Endothelial cell of umbilical vein (primary cell): ENCODE measurements around the gene DDR2. TPM values are rescaled to one million over a fixed set of nuclear protein-coding genes. Genes with fewer than 3 reads are reported as not detected.
A peak's percentile ranks its signal among the peaks of the same experiment; 100 is the strongest.

Source experiments
- BruUV-seq: library from RNA; stranded (reverse); fragments of 400-500 nt; replicated peaks from 2 replicates; lab custom pipeline; 2021; lab: Mats Ljungman, UMichigan
- CTCF ChIA-PET: fragments of 300-600, 350-600 bp; sonication (Branson Sonifier 250); formaldehyde crosslinking; loops from one replicate; lab custom pipeline; 2021; ENCODE audit warnings: antibody characterized with exemption, inconsistent platforms; lab: Charles Lee
- POLR2A ChIA-PET: fragments of 300-600, 350-600 bp; sonication (Branson Sonifier 250); formaldehyde crosslinking; loops from one replicate; lab custom pipeline; 2021; ENCODE audit warnings: antibody characterized with exemption, inconsistent platforms; lab: Charles Lee
- DNase-seq: peaks from one replicate; pipeline ENCODE4 v3.0.0-alpha.2; 2011; ENCODE audit warnings: low read depth, low spot score
- FAIRE-seq: peaks from 2 replicates; lab custom pipeline; 2011; peaks lifted over from hg19 to GRCh38; lab: Jason Lieb, UNC
- H2AFZ ChIP-seq: 2 replicates; pipeline ENCODE4 v1.6.0; 2012; ENCODE audit warnings: low read depth, low read length, control low read depth, inconsistent platforms
- H3K27ac ChIP-seq: 2 replicates; pipeline ENCODE4 v1.5.1; 2011; ENCODE audit warnings: low read depth, mild to moderate bottlenecking, control low read depth, low read length, moderate library complexity; ENCODE audit not compliant: insufficient read depth
- H3K27me3 ChIP-seq, 2 experiments: 2 replicates each; pipeline versions ENCODE4 v1.6.0 to v1.6.1; 2011; ENCODE audit warnings: low read length in 2 of 2, mixed read lengths in 1 of 2; ENCODE audit not compliant: control insufficient read depth in 2 of 2, insufficient read depth in 2 of 2
- H3K36me3 ChIP-seq, 2 experiments: 2 replicates in 1 of 2; 3 replicates in 1 of 2; pipeline ENCODE4 v1.5.1; 2011; ENCODE audit warnings: low read length in 2 of 2, mild to moderate bottlenecking in 1 of 2, moderate library complexity in 1 of 2; ENCODE audit not compliant: control insufficient read depth in 2 of 2, insufficient read depth in 2 of 2; ENCODE audit errors: extremely low read depth in 1 of 2
- H3K4me1 ChIP-seq: 3 replicates; pipeline ENCODE4 v1.5.1; 2011; ENCODE audit warnings: mild to moderate bottlenecking, low read length; ENCODE audit not compliant: control insufficient read depth, insufficient read depth; ENCODE audit errors: extremely low read depth
- H3K4me2 ChIP-seq: 2 replicates; pipeline ENCODE4 v1.6.1; 2011; ENCODE audit warnings: low read length, control low read depth, mixed read lengths; ENCODE audit not compliant: insufficient read depth
- H3K4me3 ChIP-seq, 3 experiments: fragments of 200-600 bp in 1 of 3; sonication (generic), shearing (Covaris generic) in 1 of 3; replicated peaks in 1 of 3; 2 replicates each; pipeline ENCODE4 v1.5.1; 2011 to 2016; ENCODE audit warnings: control low read depth in 3 of 3, low read length in 3 of 3, mild to moderate bottlenecking in 2 of 3, inconsistent platforms in 1 of 3, low read depth in 1 of 3, moderate library complexity in 1 of 3; ENCODE audit not compliant: insufficient read depth in 1 of 3
- H3K79me2 ChIP-seq: 2 replicates; pipeline ENCODE4 v1.6.0; 2012; ENCODE audit warnings: low read length, inconsistent platforms; ENCODE audit not compliant: control insufficient read depth, insufficient read depth
- H3K9ac ChIP-seq: replicated peaks from 2 replicates; pipeline ENCODE3; 2011; ENCODE audit warnings: low read length, control low read depth; ENCODE audit not compliant: insufficient read depth; ENCODE audit errors: extremely low read depth
- H3K9me1 ChIP-seq: replicated peaks from 3 replicates; pipeline ENCODE4 v1.6.0; 2011; ENCODE audit warnings: mild to moderate bottlenecking, low read length; ENCODE audit not compliant: control insufficient read depth, insufficient read depth; ENCODE audit errors: extremely low read depth
- H3K9me3 ChIP-seq: replicated peaks from 2 replicates; pipeline ENCODE4 v1.5.1; 2012; ENCODE audit warnings: low read length, inconsistent platforms; ENCODE audit not compliant: control insufficient read depth, insufficient read depth
- H4K20me1 ChIP-seq: replicated peaks from 2 replicates; pipeline ENCODE3; 2011; ENCODE audit warnings: mild to moderate bottlenecking, low read length; ENCODE audit not compliant: control insufficient read depth, insufficient read depth; ENCODE audit errors: extremely low read depth
- EZH2 ChIP-seq: IDR thresholded peaks from 2 replicates; pipeline ENCODE4 v1.6.1; 2012; ENCODE audit warnings: borderline replicate concordance, low read depth, mild to moderate bottlenecking, moderate library complexity, low read length, inconsistent platforms; ENCODE audit not compliant: severe bottlenecking
- FOS ChIP-seq: IDR thresholded peaks from 2 replicates; pipeline ENCODE4 v1.6.1; 2011; ENCODE audit warnings: mild to moderate bottlenecking, low read length, moderate library complexity, borderline replicate concordance; ENCODE audit not compliant: insufficient read depth
- GATA2 ChIP-seq: IDR thresholded peaks from 2 replicates; pipeline ENCODE4 v1.7.0; 2011; ENCODE audit warnings: low read depth, mild to moderate bottlenecking, moderate library complexity, mixed read lengths, low read length; ENCODE audit not compliant: insufficient read length, insufficient read depth
- JUN ChIP-seq: IDR thresholded peaks from 2 replicates; pipeline ENCODE4 v1.6.1; 2011; ENCODE audit warnings: borderline replicate concordance, low read depth; ENCODE audit not compliant: insufficient read length, insufficient read depth
- POLR2AphosphoS5 ChIP-seq: IDR thresholded peaks from 2 replicates; pipeline ENCODE4 v1.6.1; 2012; ENCODE audit warnings: low read depth, mild to moderate bottlenecking, control low read depth, low read length, moderate library complexity; ENCODE audit not compliant: insufficient read depth
- dilution Hi-C: fragments of 300-500 bp; cut with MboI; formaldehyde crosslinking; loops from one replicate; pipeline ENCODE4 v1.15.0; 2019; ENCODE audit warnings: low sequenced_read_pairs; ENCODE audit not compliant: extremely low pct_ligation_motif_present
- intact Hi-C: fragments of 100-400 bp; cut with micrococcal nuclease; formaldehyde crosslinking; loops from one replicate; pipeline ENCODE4 v1.10.0; 2022
- polyA plus RNA-seq, 4 experiments: library from polyadenylated mRNA; depleted of rRNA in 3 of 4; stranded (reverse) in 3 of 4; unstranded in 1 of 4; fragments of >200 nt; gene quantifications; 2 replicates each; pipeline versions ENCODE4 v1.2.1 to v1.2.3, GENCODE V29; 2011 to 2012; ENCODE audit warnings: missing spikeins in 1 of 4
- total RNA-seq: library from RNA; stranded (reverse); gene quantifications from 2 replicates; pipeline ENCODE4 v1.2.3, GENCODE V29; 2021
- TF ChIP-seq, protein P1 (sequence below), 2 donors: IDR thresholded peaks; 1 replicate in 1 of 2; 2 replicates in 1 of 2; pipeline ENCODE4 v1.5.1; 2011; ENCODE audit warnings: low read length in 2 of 2, mild to moderate bottlenecking in 2 of 2, moderate library complexity in 2 of 2, control low read depth in 1 of 2, inconsistent platforms in 1 of 2, low read depth in 1 of 2; ENCODE audit not compliant: insufficient read depth in 1 of 2; ENCODE audit errors: extremely low read depth in 1 of 2

Gene DDR2
- total and polyA plus RNA-seq, 2 donors (not counting 3 experiments of a cell fraction or from before 2014, with no cell fraction given), result 27.8 to 30.8 TPM

DNA sequence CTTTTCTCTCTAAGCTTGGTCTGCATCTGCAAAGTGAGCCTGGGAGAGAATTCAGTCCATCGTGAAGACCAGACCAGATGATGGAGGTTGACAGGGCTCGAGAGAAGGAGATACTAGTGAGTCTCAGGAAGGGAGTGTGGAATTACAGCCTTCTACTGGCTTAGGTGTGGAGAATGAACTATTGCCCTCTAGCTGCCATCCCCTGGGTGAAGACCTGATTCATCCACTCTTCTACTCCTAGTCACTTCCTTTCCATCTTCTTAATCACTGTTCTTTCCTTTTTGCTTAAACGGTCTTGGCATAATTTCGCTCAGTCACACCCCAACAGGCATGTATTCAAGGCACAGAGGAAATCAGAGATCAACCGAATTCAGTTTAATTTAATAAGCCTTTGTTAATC, 124.3 kb downstream of the DDR2 start:
- Histone ChIP-seq H3K36me3 (peaks cover 6 to 27% of the 10 kb centered on the region in 2 experiments), H3K79me2 (no peaks in the 10 kb centered on the region), H3K4me3 (no peak overlapping the region), H4K20me1 (no peaks in the 10 kb centered on the region), H3K27ac (no peak overlapping the region), H3K4me2 (peak overlapping the region; percentile 40), H3K27me3 (no peaks in the 10 kb centered on the region), H3K9me3 (no peaks in the 10 kb centered on the region), H3K4me1 (peaks cover 27% of the 10 kb centered on the region), H3K9me1 (no peaks in the 10 kb centered on the region), H3K9ac (no peak overlapping the region), H2AFZ (no peak overlapping the region)
- ChIA-PET POLR2A (no interaction called here), CTCF (interaction anchor here (1.0 kb wide), 2 partner anchors 59 to 124 kb away, joined by 4 to 5 read pairs; partner anchors contain the start of gene DDR2)
- intact Hi-C loops (loop anchor here (2.0 kb wide), 1 partner anchor 66 kb away; no protein-coding TSS in a partner anchor), dilution Hi-C loops (no loop called here)
- peak; percentile 85 for FAIRE-seq
- DNase-seq, result peak; percentile 47
- TF ChIP-seq GATA2 (peak; percentile 35), JUN (no peak), POLR2AphosphoS5 (peak; percentile 49), FOS (peak; percentile 90), EZH2 (no peak)
- TF ChIP-seq, protein P1, sequence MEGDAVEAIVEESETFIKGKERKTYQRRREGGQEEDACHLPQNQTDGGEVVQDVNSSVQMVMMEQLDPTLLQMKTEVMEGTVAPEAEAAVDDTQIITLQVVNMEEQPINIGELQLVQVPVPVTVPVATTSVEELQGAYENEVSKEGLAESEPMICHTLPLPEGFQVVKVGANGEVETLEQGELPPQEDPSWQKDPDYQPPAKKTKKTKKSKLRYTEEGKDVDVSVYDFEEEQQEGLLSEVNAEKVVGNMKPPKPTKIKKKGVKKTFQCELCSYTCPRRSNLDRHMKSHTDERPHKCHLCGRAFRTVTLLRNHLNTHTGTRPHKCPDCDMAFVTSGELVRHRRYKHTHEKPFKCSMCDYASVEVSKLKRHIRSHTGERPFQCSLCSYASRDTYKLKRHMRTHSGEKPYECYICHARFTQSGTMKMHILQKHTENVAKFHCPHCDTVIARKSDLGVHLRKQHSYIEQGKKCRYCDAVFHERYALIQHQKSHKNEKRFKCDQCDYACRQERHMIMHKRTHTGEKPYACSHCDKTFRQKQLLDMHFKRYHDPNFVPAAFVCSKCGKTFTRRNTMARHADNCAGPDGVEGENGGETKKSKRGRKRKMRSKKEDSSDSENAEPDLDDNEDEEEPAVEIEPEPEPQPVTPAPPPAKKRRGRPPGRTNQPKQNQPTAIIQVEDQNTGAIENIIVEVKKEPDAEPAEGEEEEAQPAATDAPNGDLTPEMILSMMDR (IDR thresholded peaks at IDR 0.05; ENCODE audit: extremely low read depth in 1 of 2, insufficient read depth in 1 of 2, low read depth in 1 of 2, low read length in 2 of 2), result no peak
- no TSS peak for BruUV-seq
